Pons (tissue), 1 donor: Measurements from ENCODE around the gene TMEM183A.
A peak's percentile ranks its signal among the peaks of the same experiment; 100 is the strongest.
"Not testable (repeated sequence)": the region's sequence is repeated elsewhere in the genome, so short reads cannot be mapped to it uniquely, and the experiment has no call there.

Source experiments
- DNase-seq: peaks from one replicate; pipeline ENCODE4 v3.0.0-alpha.2; 2016; ENCODE audit warnings: low spot score

The TMEM183A gene

DNA sequence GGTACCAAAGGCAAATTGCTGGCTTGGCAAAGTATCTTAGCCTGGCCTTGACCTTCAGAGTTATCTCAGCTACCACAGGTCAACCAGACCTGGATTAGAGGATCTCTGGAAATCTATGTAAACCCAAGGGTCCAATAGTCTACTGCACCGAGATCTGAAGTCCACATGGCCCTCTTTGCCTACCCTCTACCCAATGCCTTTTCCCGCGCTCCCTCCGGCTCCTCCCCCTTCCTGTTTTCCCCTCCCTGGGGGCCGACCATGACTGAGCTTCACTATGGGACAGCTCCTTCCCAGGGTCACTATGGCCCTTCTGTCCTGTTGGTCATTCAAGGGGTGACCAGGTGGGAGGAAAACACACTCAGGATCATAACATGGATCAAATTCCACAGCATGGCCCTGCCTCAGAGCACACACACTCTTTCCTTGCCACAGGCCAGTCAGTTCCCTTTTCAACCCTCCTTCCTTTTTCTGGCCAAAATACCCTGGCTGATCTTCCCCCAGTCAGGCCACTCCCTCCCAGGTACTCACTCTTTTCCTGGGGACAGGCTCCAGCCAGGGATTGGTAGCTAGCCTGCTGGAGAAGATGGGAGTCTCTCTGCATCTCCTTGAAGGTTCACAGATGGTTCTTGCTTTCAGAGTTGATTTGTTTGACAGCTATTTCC is 19.1 kb upstream of the TMEM183A start:
- no peak for DNase-seq

DNA sequence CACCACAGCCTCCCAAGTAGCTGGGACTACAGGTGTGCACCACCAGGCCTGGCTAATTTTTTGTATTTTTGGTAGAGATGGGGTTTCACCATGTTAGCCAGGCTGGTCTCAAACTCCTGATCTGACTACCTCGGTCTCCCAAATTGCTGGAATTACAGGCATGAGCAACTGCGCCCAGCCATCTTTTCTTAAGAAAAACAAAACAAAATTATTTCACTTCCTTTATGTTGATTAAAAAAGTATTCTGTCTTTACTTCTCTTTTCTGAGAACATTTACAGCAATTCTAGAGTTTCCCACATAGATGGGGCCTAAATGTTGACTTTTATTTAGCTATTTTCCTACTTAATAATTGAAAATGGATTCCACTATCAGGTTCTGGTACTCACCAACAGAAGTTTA is 17.3 kb upstream of the TMEM183A start:
- DNase-seq, result no peak

DNA sequence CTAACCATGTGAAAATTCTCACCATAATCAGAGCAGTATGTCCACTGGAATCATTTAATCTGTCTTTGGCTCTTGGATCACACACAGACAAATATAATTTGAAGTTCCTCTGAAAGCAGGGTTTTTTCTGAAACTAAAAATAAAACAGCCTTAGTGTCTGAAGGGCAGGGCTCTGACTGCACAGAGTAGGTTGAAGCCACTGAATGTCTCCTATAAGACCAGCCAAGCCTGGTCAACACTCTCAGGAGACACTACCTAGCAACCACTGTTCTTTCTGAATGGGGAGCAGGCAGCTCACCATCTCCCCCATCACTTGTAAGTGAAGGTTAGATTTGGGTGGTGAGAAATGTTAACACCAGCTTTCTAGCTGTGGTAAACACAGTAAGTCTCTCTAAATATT is 16.1 kb upstream of the TMEM183A start:
- no peak for DNase-seq

DNA sequence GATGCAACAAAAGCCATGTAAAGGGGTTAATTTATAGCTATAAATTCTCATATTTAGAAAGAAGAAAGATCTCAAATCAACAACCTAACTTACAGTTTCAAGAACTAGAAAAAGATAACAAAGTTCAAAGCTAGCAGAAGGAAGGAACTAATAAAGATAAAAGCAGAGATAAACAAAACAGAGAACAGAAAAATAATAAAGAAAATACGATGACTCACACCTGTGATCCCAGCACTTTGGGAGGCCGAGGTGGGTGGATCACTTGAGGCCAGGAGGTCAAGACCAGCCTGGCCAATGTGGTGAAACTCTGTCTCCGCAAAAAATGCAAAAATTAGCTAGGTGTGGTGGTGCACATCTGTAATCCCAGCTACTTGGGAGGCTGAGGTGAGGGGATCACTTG is 12.4 kb upstream of the TMEM183A start:
- DNase-seq, result no peak

DNA sequence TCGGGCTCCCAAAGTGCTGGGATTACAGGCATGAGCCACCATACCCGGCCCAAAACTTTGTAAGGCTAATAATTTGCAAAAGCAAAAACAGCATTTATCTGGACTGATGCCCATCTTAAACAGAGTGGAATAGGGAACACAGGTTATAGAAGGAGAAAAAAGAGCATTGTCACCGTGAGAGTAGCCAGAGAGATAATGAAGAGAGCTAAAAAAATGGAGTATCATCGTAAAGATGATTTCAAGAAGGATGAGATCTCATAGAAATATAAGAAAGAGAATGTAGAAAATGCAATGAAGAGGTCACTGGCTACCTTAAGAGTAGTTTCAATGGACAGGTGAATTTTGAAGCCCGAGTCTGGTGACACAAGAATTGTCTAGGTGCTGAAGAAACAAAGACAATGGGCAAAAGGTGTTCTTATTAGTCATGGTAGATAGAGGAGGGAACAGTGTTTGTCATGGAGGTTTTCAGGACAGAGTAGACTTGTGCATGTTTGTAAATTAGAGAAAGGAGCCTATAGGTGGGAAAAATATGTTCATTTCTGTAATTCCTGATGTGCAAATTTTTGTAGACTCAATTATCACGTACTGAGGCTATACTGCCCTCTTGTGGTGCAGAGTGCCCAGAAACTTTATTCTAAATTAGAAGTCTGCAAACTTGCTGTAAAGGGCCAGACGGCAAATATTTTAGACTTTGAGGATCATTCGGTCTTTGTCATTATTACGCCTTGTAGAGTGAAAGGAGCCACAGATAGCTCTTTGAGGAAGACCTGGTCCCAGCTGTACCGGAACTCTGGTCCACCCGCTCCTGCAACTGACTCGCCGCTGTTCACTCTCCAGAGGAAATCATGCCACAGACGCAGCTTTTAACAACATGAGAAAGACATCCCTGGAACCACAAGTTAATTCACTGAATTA is 8.1 kb upstream of the TMEM183A start:
- peak; percentile 56 for DNase-seq

DNA sequence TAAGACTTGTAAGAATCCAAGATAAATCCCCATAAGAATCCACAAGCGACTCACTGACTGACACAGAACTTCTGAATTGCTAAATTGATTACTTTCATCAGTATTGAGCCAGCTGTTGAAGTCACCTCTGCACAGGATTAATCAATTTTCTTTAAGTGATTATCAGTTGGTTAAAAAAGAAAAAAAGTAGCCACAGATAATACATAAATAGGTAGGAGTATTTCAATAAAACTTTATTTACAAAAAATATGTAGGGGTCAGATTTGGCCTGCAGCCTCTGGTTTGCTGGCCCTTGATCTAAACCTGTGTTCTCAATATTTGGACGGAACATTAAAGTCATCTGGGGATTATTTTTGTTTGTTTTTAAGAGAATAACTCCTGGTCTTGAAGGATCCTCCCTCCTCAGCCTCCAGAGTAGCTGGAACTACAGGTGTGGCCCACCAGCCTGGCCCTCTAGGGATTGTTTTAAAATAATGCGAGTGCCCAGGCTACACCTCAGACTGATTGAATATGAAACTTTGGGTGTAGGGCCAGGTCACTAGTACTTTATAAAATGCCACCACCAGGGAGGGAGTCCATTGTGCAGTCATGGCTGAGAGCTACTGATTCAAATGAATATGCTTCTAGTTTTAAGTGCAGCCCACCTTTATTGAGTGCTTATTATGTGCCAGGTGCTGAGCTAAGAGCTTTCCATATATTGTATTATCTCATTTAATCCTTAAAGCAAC is 6.8 kb upstream of the TMEM183A start:
- no peak for DNase-seq

DNA sequence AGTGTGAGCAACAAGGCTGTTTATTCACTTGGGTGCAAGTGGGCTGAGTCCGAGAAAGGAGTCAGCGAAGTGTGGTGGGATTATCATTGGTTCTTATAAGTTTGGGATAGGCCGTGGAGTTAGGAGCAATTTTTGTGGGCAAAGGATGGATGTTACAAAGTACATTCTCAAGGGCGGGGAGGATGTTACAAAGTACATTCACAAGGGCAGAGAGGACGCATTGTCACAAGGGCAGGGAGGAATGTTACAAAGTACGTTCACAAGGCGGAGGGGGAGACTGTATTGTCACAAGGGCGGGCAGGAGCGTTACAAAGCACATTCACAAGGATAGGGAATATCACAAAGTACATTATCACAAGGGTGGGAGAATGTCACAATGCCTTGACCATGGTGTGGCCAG is 5.2 kb upstream of the TMEM183A start:
- no peak for DNase-seq

DNA sequence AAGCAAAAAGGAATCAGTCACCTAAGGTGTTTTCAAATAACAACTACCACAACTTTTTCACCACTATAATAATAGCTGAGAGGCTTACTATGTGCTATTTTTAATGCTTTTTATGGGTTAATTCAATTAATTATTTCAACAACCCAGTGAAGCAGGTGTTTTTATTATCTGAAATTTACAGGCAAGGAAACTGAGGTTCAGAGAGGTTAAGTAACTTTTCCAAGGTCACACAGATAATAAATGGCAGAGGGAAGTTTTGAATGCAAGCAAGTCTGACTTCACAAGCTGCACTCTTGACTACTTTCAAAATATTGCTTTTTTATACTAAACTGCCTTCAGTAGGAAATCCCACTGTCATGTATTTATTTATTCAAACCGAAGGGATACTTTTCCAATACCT is 4.2 kb upstream of the TMEM183A start:
- no peak for DNase-seq

DNA sequence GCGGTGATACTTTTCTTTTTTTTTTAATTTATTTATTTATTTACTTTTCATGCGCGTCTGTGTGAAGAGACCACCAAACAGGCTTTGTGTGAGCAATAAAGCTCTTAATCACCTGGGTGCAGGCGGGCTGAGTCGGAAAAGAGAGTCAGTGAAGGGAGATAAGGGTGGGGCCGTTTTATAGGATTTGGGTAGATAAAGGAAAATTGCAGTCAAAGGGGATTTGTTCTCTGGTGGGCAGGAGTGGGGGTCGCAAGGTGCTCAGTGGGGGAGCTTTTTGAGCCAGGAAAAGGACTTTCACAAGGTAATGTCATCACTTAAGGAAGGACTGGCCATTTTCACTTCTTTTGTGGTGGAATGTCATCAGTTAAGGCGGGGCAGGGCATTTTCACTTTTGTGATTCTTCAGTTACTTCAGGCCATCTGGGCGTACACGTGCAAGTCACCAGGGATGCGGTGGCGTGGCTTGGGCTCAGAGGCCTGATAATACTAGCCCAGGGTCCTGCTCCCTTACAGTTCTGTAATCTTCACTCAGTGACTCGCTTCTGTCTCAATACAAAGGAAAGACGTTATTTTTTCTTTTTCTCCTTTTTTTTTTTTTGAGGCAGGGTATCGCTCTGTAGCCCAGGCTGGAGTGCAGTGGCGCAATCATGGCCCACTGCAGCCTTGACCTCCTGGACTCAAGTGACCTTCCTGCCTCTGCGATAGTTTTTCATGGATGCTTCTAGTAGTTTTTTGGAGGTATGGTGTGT is 1.6 kb upstream of the TMEM183A start:
- not testable (repeated sequence) for DNase-seq

DNA sequence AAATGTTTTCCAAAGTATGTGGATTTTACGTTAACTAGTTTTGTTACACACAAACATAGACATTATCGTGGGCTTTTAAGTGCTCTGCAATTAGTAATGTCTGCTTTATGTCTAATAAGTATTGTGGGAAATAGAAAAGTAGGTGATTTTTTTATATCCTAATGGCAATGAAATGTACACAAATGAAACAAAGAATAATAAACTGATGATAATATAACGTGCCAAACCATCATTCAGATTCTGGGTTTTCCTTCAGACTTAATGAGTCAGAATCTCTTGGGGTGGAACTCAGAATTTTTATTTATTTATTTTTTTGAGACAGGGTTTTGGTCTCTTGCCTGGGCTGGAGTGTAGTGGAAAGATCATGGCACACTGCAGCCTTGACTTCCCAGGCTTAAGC is 2.0 kb downstream of the TMEM183A start:
- DNase-seq, result no peak

DNA sequence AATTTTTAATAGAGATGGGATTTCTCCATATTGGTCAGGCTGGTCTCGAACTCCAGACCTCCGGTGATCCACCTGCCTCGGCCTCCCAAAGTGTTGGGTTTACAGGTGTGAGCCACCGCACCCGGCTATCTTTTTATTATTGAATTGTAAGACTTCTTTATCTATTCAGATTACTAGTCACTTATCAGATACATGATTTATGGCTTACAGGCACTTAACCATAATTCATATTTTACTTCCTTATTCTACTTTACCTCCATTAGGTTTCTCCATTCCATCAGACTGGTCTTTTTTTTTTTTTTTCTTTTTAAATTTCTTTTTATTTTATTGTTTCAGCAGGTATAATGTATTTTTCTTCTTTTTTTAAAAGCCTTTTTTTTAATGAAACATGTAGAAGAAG is 4.4 kb downstream of the TMEM183A start:
- no peak for DNase-seq

DNA sequence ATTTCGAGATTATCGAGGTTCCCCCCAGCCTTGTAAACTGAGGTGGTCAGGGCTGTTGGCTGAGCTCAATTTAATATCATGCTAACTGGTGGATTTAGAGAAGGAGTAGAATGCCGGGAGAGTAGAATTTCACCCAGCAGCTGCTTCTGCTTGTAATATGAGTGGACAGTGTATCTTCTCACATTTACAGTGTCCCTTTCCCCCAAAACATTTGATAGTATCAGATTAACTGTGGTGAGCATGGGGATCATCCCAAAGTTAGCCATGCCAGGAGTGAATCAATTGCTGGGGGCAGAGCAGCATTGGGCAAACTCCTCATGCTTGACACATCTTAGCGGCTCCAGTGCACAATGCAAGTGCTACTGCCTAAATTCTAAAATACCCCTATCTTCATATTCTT is 9.9 kb downstream of the TMEM183A start:
- no peak for DNase-seq

DNA sequence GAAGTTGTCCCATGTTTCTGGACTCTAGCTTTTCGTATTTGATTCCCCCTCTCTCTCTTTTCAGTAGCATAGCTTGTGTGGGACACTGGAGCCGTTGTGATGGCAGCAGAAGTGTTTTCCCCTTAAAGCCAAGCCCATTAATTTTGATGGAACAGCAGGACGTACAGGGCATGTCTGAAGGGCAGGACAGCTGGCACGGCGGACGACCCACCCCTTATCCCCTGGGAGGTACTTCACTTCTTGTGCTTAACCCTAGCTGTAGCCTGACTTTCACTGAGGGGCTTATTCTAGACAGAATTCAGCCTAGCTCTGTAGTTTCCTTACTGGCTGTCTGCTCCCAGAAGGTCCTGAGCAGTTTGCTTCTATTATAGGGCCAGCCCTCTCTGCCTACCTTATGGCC is 10.5 kb downstream of the TMEM183A start:
- no peak for DNase-seq

DNA sequence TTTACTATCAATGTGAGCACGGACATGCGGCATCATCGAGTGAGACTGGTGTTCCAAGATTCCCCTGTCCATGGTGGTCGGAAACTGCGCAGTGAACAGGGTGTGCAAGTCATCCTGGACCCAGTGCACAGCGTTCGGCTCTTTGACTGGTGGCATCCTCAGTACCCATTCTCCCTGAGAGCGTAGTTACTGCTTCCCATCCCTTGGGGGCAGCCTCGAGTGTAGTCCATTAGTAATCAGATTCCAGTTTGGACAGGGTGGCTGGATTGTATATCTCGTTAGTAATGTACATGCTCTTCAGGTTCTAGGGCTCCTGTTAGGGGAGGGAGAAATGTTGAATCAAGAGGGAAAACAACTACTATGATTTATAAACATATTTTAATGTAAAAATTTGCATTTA is 15.7 kb downstream of the TMEM183A start:
- DNase-seq, result not testable (repeated sequence)

DNA sequence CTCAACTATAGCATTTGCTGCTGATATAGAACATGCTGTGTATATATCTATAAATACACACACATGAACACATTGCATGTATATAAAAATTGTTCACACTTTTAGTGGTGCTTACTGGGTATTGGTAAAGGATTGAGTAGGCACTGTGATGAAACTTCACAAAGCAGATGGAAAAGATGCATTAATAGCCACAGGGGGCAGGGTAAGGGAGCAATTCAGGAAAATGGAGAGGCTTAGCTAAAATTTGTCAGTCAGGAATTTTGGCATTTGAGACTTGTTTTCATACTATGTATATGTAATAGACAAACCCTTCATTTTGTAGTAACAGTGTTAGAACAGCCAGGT is 18.5 kb downstream of the TMEM183A start:
- DNase-seq, result no peak

DNA sequence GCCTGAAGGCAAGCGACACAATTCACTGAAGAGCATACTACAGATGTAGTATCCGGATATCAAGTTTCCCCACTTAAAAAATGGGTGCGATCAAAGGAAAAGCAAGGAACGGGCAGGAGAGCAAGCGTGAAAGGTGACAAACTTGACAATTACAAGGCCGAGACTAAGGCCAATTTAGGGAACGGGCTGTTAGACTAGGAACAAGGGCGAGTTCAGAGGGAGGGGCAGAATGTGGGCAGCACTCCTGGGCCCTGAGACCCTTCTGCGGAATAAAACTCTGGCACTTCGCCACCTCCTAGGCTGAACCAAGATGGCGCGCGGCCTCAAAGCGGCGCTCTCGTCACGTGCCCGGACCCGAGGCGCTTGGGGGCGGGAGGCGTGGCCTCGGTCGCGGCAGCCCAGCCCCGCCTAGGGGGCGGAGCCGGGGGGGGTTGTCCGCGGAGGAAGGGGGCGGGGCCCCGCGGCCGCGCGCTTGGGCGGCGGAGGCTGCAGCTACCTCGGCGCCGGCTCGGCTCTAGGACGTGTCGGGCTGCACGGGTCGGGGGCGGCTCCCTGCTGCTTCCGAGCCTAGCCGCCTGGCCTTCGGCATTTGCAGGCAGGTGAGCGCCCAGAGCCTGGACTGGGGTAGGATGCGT is 19.0 kb downstream of the TMEM183A start, which contains the start of gene PPFIA4:
Gene PPFIA4 (plus strand): TSS at position 461 of the 635 bp plus-strand sequence. CDS start 12,518 bp downstream, outside the sequence.
- peak; percentile 70 for DNase-seq

DNA sequence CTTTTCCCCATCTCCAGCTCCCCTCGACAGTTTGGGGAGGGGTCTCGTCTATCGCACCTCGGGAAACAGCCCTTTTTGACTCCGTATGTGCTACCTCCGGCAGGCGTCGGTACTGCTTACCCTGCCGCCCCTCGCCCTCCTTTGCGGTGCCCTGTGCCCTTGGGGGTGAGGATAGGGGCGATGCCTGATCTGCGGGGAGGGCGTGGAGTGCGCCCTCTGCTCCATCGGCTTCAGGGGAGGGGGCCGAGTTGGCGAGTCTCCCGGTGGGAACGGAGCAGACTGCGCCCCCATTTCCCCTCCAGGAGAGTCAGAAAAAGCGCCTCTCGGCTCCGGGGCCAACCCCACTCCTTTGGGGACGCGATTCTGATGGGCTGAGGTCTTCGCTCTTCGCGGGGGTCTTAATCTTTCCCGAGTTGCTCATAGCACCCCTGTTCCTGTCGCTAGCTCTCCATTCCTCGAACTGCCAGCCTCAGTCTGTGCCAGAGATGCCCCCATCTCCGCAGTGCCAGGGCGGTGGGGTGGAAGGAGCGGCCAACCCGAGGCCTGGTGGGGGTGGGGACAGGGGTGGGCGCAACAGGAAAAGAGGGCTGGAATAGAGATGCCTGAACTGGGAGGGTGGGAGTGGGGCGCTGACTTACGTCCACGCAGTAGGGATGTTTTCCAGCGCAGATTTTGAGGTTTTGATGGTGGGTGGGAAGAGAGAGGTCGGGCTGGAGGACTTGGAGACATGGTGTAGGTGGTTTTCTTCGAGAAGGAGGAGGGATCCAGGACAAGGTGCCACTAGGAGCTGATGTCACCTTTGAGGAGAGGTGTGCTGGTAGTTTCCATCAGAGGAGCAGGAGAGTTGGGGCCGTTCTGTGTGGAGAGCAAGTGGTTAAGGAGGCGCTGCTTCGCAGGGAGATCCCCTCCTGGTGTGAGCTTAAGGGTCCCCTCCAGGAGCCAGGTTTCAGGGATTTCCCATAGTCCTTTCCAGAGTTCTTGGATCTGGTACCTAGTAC is 19.8 kb downstream of the TMEM183A start:
- no peak for DNase-seq

DNA sequence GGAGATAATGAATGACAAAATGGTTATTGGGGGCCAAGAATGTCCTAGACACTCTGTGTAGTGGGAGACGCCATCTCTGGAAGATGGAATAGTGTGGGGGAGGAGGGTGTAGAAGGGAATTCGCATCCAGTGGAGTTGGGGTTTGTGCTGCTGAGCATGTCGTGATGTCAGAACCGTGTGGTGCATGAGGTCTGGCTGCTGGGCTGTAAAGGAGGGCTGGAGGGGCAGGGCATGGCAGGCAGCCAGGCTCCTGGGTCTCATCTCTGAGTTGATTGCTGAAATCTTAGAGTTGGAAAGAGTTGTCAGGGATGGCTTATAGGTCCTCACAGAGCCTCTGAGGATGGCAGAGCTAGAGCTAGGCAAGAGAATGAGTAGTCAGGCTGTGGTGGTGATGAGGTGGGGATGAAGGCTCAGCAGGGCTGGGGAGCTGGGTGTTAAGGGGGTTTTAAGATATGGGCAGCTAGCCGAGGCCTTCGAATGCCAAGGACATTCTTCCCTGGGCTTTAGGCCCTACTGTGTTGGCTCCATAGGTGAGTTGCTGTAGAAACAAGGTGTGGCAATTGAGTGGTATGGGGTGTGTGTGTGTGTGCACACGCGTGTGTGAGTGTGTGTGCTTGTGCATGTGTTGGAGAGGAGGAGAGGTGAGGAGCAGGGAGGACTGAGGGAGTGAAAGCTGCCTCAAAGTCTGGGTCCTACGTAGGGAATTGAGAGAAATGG is 21.1 kb downstream of the TMEM183A start:
- no peak for DNase-seq

DNA sequence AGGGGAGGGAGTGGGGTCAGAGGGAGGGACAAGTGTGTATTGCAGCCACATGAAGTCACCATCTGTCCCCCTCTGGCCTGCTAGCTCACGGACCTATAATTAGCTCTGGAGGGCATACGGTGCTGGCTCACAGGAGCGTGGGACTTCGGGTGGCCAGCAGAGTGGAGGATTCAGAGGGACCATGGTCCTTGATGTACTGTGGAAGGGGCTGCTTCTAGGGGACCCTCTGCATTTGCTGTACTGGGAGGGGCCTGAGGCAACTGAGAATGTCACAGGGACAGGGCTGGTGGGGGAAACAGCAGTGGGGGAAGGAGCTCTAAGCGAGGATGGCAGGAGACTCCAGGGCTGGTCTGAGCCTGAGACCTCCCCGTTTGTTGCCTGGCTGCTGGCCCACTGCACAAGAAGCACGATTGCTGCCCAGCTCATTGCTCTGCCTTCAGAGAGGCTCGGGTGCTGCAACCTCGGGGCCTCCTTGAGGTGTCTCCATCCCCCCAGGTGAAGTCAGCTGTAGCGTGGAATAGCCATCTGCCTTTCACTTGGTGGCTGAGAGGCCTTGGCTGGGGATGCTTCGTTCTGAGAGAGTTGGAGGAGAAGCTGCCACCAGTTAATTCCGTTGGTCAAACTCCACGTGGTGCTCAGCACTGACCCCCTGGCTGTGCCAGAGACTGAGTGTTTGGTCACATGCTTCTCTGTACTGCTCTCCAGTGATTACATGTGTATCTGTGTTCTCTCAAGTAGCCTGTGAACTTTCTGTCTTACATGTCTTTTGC is 21.8 kb downstream of the TMEM183A start:
- no peak for DNase-seq
